HK-2 (cell line): ENCODE data around the gene CTBP1.
A peak's percentile ranks its signal among the peaks of the same experiment; 100 is the strongest.

Experiments used
- DNase-seq: peaks from one replicate; pipeline ENCODE4 v3.0.0-alpha.2; 2018; ENCODE audit not compliant: unreplicated experiment

CTBP1 gene

GRCh38 chr4:1196421-1197183 is 52.3 kb downstream of the CTBP1 start:
- no peak for DNase-seq

- DNase-seq, result no peak
Measured at GRCh38 chr4:1195891-1196401, 53.0 kb downstream of the CTBP1 start.

GRCh38 chr4:1195109-1195671 is 53.7 kb downstream of the CTBP1 start:
- no peak for DNase-seq

GRCh38 chr4:1194010-1194900 is 54.7 kb downstream of the CTBP1 start:
- DNase-seq, result no peak

GRCh38 chr4:1193206-1194009 is 55.5 kb downstream of the CTBP1 start:
- DNase-seq, result no peak

- DNase-seq, result no peak
Measured at GRCh38 chr4:1192493-1193205, 56.3 kb downstream of the CTBP1 start.

- peak; percentile 81 for DNase-seq
Measured at GRCh38 chr4:1192091-1192492, 56.8 kb downstream of the CTBP1 start.

- DNase-seq, result no peak
Measured at GRCh38 chr4:1191621-1192020, 57.3 kb downstream of the CTBP1 start.

- no peak for DNase-seq
Measured at GRCh38 chr4:1187182-1187581, 61.7 kb downstream of the CTBP1 start.

- DNase-seq, result no peak
Measured at GRCh38 chr4:1183985-1184773, 64.8 kb downstream of the CTBP1 start.

- no peak for DNase-seq
Measured at GRCh38 chr4:1182313-1182712, 66.6 kb downstream of the CTBP1 start.

GRCh38 chr4:1180663-1181062 is 68.3 kb downstream of the CTBP1 start:
- no peak for DNase-seq

GRCh38 chr4:1179976-1180375 is 69.0 kb downstream of the CTBP1 start:
- no peak for DNase-seq

GRCh38 chr4:1179089-1179441 is 69.9 kb downstream of the CTBP1 start:
- DNase-seq, result no peak

- DNase-seq, result no peak
Measured at GRCh38 chr4:1178300-1179088, 70.4 kb downstream of the CTBP1 start.

GRCh38 chr4:1177274-1178141 is 71.4 kb downstream of the CTBP1 start:
- no peak for DNase-seq

- no peak for DNase-seq
Measured at GRCh38 chr4:1176398-1177273, 72.3 kb downstream of the CTBP1 start.
